CD4-positive, CD25-positive, alpha-beta regulatory T cell (primary cell): ENCODE results near the gene CDH2. TPM values are rescaled to one million over a fixed set of nuclear protein-coding genes. Genes with fewer than 3 reads are reported as not detected.

ENCODE experiments used
- ATAC-seq, 2 donors: fragments of 150-1000 bp; cut with Tn5 transposase; one replicate each; pipeline ENCODE4 v1.10.0; 2021; ENCODE audit warnings: low read depth in 2 of 2, moderate number of reproducible peaks in 2 of 2, moderate library complexity in 1 of 2
- DNase-seq, 3 donors: peaks; one replicate each; pipeline versions ENCODE4 v3.0.0 to v3.0.0-alpha.2; 2012 to 2022; ENCODE audit warnings: mixed read lengths in 1 of 3
- H3K27ac ChIP-seq: one replicate; pipeline ENCODE4 v1.7.0; 2013; ENCODE audit warnings: mild to moderate bottlenecking, low read length; ENCODE audit not compliant: insufficient read depth, poor library complexity, severe bottlenecking
- H3K27me3 ChIP-seq: one replicate; pipeline ENCODE4 v1.7.0; 2013; ENCODE audit warnings: low read length; ENCODE audit not compliant: control insufficient read depth, insufficient read depth
- H3K36me3 ChIP-seq: one replicate; pipeline ENCODE4 v1.7.0; 2013; ENCODE audit warnings: mild to moderate bottlenecking, low read length, moderate library complexity; ENCODE audit not compliant: control insufficient read depth, insufficient read depth
- H3K4me1 ChIP-seq: 2 replicates; pipeline ENCODE4 v1.7.0; 2013; ENCODE audit warnings: mild to moderate bottlenecking, low read length; ENCODE audit not compliant: insufficient read depth, control insufficient read depth, poor library complexity, severe bottlenecking
- H3K4me3 ChIP-seq: one replicate; pipeline ENCODE4 v1.7.0; 2013; ENCODE audit warnings: low read depth, mild to moderate bottlenecking, low read length, moderate library complexity
- H3K9me3 ChIP-seq, 2 experiments: 1 replicate in 1 of 2; 2 replicates in 1 of 2; pipeline ENCODE4 v1.7.0; 2013; ENCODE audit warnings: low read length in 2 of 2, mild to moderate bottlenecking in 1 of 2, moderate library complexity in 1 of 2; ENCODE audit not compliant: control insufficient read depth in 2 of 2
- H3K27ac Mint-ChIP-seq, 3 donors: one replicate each; pipeline ENCODE4 v1.8.0; 2020 to 2022; ENCODE audit warnings: mild to moderate bottlenecking in 3 of 3, mixed read lengths in 3 of 3, moderate library complexity in 2 of 3
- H3K27me3 Mint-ChIP-seq: one replicate; pipeline ENCODE4 v1.8.0; 2022; ENCODE audit warnings: mild to moderate bottlenecking, mixed read lengths
- H3K36me3 Mint-ChIP-seq: one replicate; pipeline ENCODE4 v1.8.0; 2020; ENCODE audit warnings: mixed read lengths
- H3K4me1 Mint-ChIP-seq, 4 donors: one replicate each; pipeline ENCODE4 v1.8.0; 2020 to 2022; ENCODE audit warnings: mixed read lengths in 4 of 4, mild to moderate bottlenecking in 1 of 4
- H3K4me3 Mint-ChIP-seq, 4 donors: one replicate each; pipeline ENCODE4 v1.8.0; 2020 to 2022; ENCODE audit warnings: mild to moderate bottlenecking in 4 of 4, mixed read lengths in 4 of 4, moderate library complexity in 3 of 4
- H3K9me3 Mint-ChIP-seq, 7 donors: one replicate each; pipeline ENCODE4 v1.8.0; 2020 to 2022; ENCODE audit warnings: mixed read lengths in 7 of 7, mild to moderate bottlenecking in 3 of 7, moderate library complexity in 2 of 7
- polyA plus RNA-seq, 4 donors: library from polyadenylated mRNA; unstranded; fragments of 300-500 nt; fragmentation: Illumina TruSeq; gene quantifications; one replicate each; pipeline ENCODE4 v1.2.3, GENCODE V29; 2021
- total RNA-seq: library from RNA; stranded (reverse); gene quantifications from one replicate; pipeline ENCODE4 v1.2.3, GENCODE V29; 2022

Gene CDH2
- total and polyA plus RNA-seq, 5 donors from 2014 or later: not detected

DNA sequence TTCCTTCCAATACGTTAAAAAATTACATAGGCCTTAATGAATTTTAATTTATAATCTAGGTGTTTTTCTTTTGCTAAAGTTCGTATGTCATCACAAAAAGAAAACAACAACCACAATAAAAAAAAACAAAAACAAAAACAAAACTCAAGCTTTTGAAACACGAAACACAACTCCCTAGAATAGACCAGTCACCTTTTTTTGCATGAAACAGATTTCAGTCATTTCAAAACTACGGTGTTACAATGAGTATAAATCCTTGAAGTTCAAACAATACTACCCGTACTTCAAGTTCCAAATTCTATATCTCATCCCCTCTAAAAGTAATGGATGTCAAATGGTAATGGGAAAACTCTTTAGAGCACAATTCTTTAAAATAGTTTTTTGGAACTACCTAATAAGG, 142.4 kb downstream of the CDH2 start:
- Histone ChIP-seq H3K9me3 (peaks cover 1 to 3% of the 10 kb centered on the region in 2 experiments), H3K36me3 (no peaks in the 10 kb centered on the region), H3K4me1 (no peaks in the 10 kb centered on the region), H3K27me3 (no peaks in the 10 kb centered on the region), H3K27ac (no peak overlapping the region), H3K4me3 (no peak overlapping the region)
- H3K36me3 Mint-ChIP-seq: no peaks in the 10 kb centered on the region
- H3K4me3 Mint-ChIP-seq: no peak overlapping the region
- H3K27me3 Mint-ChIP-seq: no peaks in the 10 kb centered on the region
- H3K4me1 Mint-ChIP-seq: no peaks in the 10 kb centered on the region
- DNase-seq (no peak), ATAC-seq (no peak)
- H3K9me3 Mint-ChIP-seq: peaks cover 2 to 46% (median 13%) of the 10 kb centered on the region in 7 donors
- no peak overlapping the region for H3K27ac Mint-ChIP-seq

DNA sequence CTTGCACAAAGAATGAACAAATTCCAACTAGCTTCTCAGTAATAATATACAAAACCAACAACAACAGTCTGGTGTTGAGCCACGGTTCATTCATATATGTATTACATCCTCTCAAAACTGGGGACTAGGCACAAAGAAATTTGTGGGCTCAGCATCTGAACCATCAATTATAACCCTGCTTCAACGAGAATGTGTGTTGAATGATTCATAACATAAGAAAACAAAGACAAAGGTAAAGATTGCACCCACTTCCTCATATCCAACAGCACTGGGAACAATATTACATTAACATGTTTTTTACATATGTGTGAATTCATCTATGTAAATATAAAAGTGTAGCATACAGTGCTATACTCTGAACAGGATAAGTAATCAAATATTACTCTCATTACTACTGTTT, 144.8 kb downstream of the CDH2 start:
- H3K27me3 Mint-ChIP-seq: no peaks in the 10 kb centered on the region

GRCh38 chr18:28030458-28030857, 146.5 kb downstream of the CDH2 start:
- Mint-ChIP-seq H3K27ac (no peak overlapping the region), H3K9me3 (peaks cover 0 to 37% (median 9%) of the 10 kb centered on the region in 7 donors), H3K27me3 (no peaks in the 10 kb centered on the region), H3K4me3 (no peak overlapping the region), H3K36me3 (no peaks in the 10 kb centered on the region), H3K4me1 (no peaks in the 10 kb centered on the region)
- ATAC-seq: no peak
- no peak overlapping the region for H3K27ac ChIP-seq
- DNase-seq: no peak
- no peaks in the 10 kb centered on the region for H3K9me3 ChIP-seq
- H3K4me1 ChIP-seq: no peaks in the 10 kb centered on the region
- no peaks in the 10 kb centered on the region for H3K27me3 ChIP-seq
- H3K36me3 ChIP-seq: no peaks in the 10 kb centered on the region
- H3K4me3 ChIP-seq: no peak overlapping the region

More for the DNA sequence above, 144.8 kb downstream of the CDH2 start:
- Histone ChIP-seq H3K27me3 (no peaks in the 10 kb centered on the region), H3K4me1 (no peaks in the 10 kb centered on the region), H3K27ac (no peak overlapping the region), H3K4me3 (no peak overlapping the region), H3K9me3 (no peaks in the 10 kb centered on the region), H3K36me3 (no peaks in the 10 kb centered on the region)
- no peak overlapping the region for H3K27ac Mint-ChIP-seq
- H3K36me3 Mint-ChIP-seq: no peaks in the 10 kb centered on the region
- H3K4me1 Mint-ChIP-seq: no peaks in the 10 kb centered on the region
- no peak for DNase-seq
- H3K4me3 Mint-ChIP-seq: no peak overlapping the region
- no peak for ATAC-seq
- peaks cover 0 to 34% (median 9%) of the 10 kb centered on the region in 7 donors for H3K9me3 Mint-ChIP-seq

DNA sequence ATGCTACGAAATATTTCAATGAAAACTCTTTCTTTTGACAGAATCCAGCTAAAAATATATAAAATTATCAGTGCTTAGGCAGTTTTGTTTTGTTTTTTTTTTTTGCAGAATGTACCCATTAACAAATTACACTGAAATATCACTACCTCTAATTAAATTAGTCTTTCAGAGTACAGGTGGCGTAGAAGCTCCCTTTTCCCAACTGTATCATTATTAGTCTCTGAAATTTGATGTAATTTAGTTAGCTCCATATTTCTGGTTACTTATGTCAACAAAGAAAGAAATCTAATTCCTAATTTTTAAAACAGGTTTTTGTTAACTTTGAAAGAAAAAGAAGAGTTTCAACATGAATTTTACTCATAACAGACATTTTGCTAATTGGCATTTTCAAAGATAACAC, 149.2 kb downstream of the CDH2 start:
- H3K27me3 Mint-ChIP-seq: no peaks in the 10 kb centered on the region
- H3K27ac Mint-ChIP-seq: no peak overlapping the region
- ATAC-seq (no peak), DNase-seq (no peak)
- no peaks in the 10 kb centered on the region for H3K4me1 Mint-ChIP-seq
- no peaks in the 10 kb centered on the region for H3K4me1 ChIP-seq
- no peaks in the 10 kb centered on the region for H3K36me3 Mint-ChIP-seq
- peaks cover 0 to 3% of the 10 kb centered on the region in 2 experiments for H3K9me3 ChIP-seq
- H3K36me3 ChIP-seq: no peaks in the 10 kb centered on the region
- no peak overlapping the region for H3K4me3 ChIP-seq
- peaks cover 1 to 37% (median 7%) of the 10 kb centered on the region in 7 donors for H3K9me3 Mint-ChIP-seq
- H3K27me3 ChIP-seq: no peaks in the 10 kb centered on the region
- H3K4me3 Mint-ChIP-seq: no peak overlapping the region
- no peak overlapping the region for H3K27ac ChIP-seq

DNA sequence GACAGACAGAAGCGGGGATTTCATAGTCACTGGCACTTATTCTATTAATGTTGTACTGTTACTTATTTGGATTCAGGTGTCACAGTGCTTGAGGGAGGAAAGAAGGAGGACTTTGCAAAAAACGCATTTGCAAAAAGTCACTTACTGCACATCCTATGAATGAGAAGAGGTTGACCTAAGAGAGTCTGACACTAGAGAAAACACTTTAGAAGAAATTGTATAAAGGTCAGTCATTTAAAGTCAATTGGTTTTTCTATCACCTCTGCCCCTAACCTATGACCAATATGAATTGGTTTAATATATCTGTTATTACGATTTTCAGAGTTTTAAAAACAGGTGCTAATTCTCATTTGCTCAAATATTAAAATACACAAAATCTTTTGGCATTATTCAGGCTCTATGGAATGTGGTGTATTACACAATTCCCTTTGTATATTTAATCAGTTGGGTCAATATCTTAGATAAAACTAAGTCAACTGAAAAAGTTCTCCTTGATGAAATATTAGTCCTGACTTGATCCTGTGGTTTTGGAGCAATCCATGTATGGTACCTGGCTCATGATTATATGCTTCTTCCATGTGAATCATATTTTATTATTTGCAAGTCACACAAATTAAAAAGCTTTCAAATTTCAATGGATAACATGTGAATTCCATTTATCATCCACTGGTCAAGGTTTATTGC, 157.4 kb downstream of the CDH2 start:
- H3K27ac Mint-ChIP-seq: no peak overlapping the region
- DNase-seq (no peak), ATAC-seq (no peak)
- Histone ChIP-seq H3K36me3 (no peaks in the 10 kb centered on the region), H3K27me3 (no peaks in the 10 kb centered on the region), H3K4me3 (no peak overlapping the region), H3K27ac (no peak overlapping the region), H3K4me1 (no peaks in the 10 kb centered on the region), H3K9me3 (peaks cover 3 to 8% of the 10 kb centered on the region in 2 experiments)
- H3K4me1 Mint-ChIP-seq: no peaks in the 10 kb centered on the region
- H3K9me3 Mint-ChIP-seq: peaks cover 0 to 18% (median 6%) of the 10 kb centered on the region in 7 donors
- no peaks in the 10 kb centered on the region for H3K36me3 Mint-ChIP-seq
- no peak overlapping the region for H3K4me3 Mint-ChIP-seq
- no peaks in the 10 kb centered on the region for H3K27me3 Mint-ChIP-seq

DNA sequence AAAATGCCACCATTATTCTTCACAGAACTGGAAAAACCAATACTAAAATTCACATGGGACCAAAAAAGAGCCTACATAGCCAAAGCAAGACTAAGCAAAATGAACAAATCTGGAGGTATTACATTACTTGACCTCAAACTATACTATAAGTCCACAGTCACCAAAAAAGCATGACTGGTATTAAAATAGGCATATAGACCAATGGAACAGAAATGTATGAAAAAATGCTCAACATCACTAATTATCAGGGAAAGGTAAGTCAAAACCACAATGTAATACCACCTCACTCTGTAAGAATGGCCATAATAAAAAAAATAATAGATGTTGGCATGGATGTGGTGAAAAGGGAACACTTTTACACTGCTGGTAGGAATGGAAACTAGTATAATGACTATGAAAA, 158.6 kb downstream of the CDH2 start:
- Histone ChIP-seq H3K36me3 (no peaks in the 10 kb centered on the region), H3K27me3 (no peaks in the 10 kb centered on the region), H3K9me3 (peaks cover 3 to 8% of the 10 kb centered on the region in 2 experiments), H3K4me3 (no peak overlapping the region), H3K4me1 (no peaks in the 10 kb centered on the region), H3K27ac (no peak overlapping the region)
- H3K4me3 Mint-ChIP-seq: no peak overlapping the region
- DNase-seq (no peak), ATAC-seq (no peak)
- peaks cover 0 to 14% (median 6%) of the 10 kb centered on the region in 7 donors for H3K9me3 Mint-ChIP-seq
- H3K27me3 Mint-ChIP-seq: no peaks in the 10 kb centered on the region
- H3K36me3 Mint-ChIP-seq: no peaks in the 10 kb centered on the region
- no peak overlapping the region for H3K27ac Mint-ChIP-seq
- no peaks in the 10 kb centered on the region for H3K4me1 Mint-ChIP-seq

DNA sequence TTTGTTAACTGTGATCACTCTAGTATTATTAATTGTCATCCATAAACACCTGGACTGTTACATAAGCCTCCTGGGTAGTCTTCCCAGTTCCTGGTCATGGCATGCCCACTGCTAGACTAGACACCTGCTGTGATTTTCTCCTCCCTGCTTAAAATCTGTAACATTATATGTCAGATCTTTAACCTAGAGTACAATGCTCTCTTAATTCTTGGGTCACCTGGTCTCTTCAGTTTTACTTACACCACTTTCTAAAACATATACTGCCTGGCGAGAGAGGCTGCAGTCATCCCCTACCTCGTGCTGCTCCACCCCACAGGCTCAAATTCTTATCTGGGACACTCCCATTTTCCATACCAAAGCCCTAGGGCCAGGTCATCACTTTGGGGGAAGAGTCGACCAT, 161.3 kb downstream of the CDH2 start:
- H3K27me3 Mint-ChIP-seq: no peaks in the 10 kb centered on the region
- Histone ChIP-seq H3K4me3 (no peak overlapping the region), H3K4me1 (no peaks in the 10 kb centered on the region), H3K27ac (no peak overlapping the region), H3K9me3 (peaks cover 3 to 5% of the 10 kb centered on the region in 2 experiments), H3K27me3 (no peaks in the 10 kb centered on the region), H3K36me3 (no peaks in the 10 kb centered on the region)
- H3K27ac Mint-ChIP-seq: no peak overlapping the region
- no peaks in the 10 kb centered on the region for H3K36me3 Mint-ChIP-seq
- H3K4me1 Mint-ChIP-seq: no peaks in the 10 kb centered on the region
- no peak overlapping the region for H3K4me3 Mint-ChIP-seq
- ATAC-seq (no peak), DNase-seq (no peak)
- peaks cover 0 to 16% (median 6%) of the 10 kb centered on the region in 7 donors for H3K9me3 Mint-ChIP-seq

DNA sequence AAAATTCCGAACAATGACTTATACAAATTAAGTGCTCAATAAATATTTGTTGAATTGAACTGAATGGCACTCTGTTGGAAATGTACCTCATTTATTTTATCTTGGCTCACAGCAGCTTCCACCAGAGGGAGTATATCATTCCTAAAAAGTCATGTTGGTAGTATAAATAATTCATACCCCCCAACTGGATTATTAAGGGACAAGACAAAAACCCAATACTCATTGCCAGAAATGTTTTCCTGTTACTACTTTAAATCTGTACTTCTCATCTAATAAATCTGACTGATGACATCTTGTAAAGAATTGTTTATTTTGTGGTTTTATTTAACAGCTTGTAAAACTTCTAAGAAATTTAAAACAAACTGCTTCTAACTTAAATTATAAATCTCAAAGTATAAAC, 163.9 kb downstream of the CDH2 start:
- Histone ChIP-seq H3K9me3 (peaks cover 0 to 3% of the 10 kb centered on the region in 2 experiments), H3K36me3 (no peaks in the 10 kb centered on the region), H3K27me3 (no peaks in the 10 kb centered on the region), H3K4me3 (no peak overlapping the region), H3K27ac (no peak overlapping the region), H3K4me1 (no peaks in the 10 kb centered on the region)
- no peak overlapping the region for H3K27ac Mint-ChIP-seq
- H3K27me3 Mint-ChIP-seq: no peaks in the 10 kb centered on the region
- DNase-seq (no peak), ATAC-seq (no peak)
- no peaks in the 10 kb centered on the region for H3K4me1 Mint-ChIP-seq
- H3K9me3 Mint-ChIP-seq: peaks cover 0 to 15% (median 8%) of the 10 kb centered on the region in 7 donors
- H3K4me3 Mint-ChIP-seq: no peak overlapping the region
- no peaks in the 10 kb centered on the region for H3K36me3 Mint-ChIP-seq
